HCT116 (cell line): ENCODE results near the gene KIAA1671. TPM values are rescaled to one million over a fixed set of nuclear protein-coding genes. Genes with fewer than 3 reads are reported as not detected.

Experiments used
- ATAC-seq: fragments of 200-7000 bp; cut with Tn5 transposase; 2 replicates; pipeline ENCODE4 v1.9.1; 2020; ENCODE audit warnings: mild to moderate bottlenecking, moderate library complexity
- BruUV-seq: library from RNA; stranded (reverse); fragments of 400-500 nt; replicated peaks from 2 replicates; lab custom pipeline; 2021; lab: Mats Ljungman, UMichigan
- CTCF ChIA-PET: fragments of 300-600 bp; sonication (Branson Sonifier 250); formaldehyde crosslinking; loops from one replicate; lab custom pipeline; 2021; ENCODE audit warnings: antibody characterized with exemption; lab: Charles Lee
- POLR2A ChIA-PET: fragments of 300-600, 350-600 bp; sonication (Branson Sonifier 250); formaldehyde crosslinking; loops from one replicate; lab custom pipeline; 2021; ENCODE audit warnings: antibody characterized with exemption; lab: Charles Lee
- RAD21 ChIA-PET, 2 experiments: fragments of 300-600 bp; sonication (Branson Sonifier 250); formaldehyde crosslinking; loops; one replicate each; lab custom pipeline; 2023; ENCODE audit warnings: low total read pairs in 2 of 2; ENCODE audit not compliant: uncharacterized antibody in 2 of 2, unreplicated experiment in 2 of 2, low non-redundant PET in 1 of 2; lab: Charles Lee
- DNase-seq: peaks from one replicate; pipeline ENCODE4 v3.0.0-alpha.2; 2010; ENCODE audit warnings: low read depth, low spot score
- H2AFZ ChIP-seq: fragments of 200-600 bp; shearing (Covaris generic), sonication (generic); 2 replicates; pipeline ENCODE4 v1.6.1; 2017; ENCODE audit warnings: low read depth, mixed run types, mixed read lengths, antibody characterized with exemption, low read length; ENCODE audit not compliant: poor library complexity, severe bottlenecking
- H3K27ac ChIP-seq: 2 replicates; pipeline ENCODE4 v1.5.1; 2012; ENCODE audit warnings: low read depth, low read length
- H3K27me3 ChIP-seq: fragments of 200-600 bp; sonication (generic); 2 replicates; pipeline ENCODE4 v1.6.1; 2016; ENCODE audit warnings: mixed run types, low read length, mixed read lengths; ENCODE audit not compliant: insufficient read depth
- H3K36me3 ChIP-seq, 2 experiments: fragments of 200-500 bp in 1 of 2; fragments of 200-600 bp in 1 of 2; sonication (Bioruptor generic) in 1 of 2; sonication (generic) in 1 of 2; 2 replicates each; pipeline versions ENCODE4 v1.5.1 to v1.6.1; 2014 to 2016; ENCODE audit warnings: low read length in 2 of 2, inconsistent platforms in 1 of 2, mixed read lengths in 1 of 2, mixed run types in 1 of 2; ENCODE audit not compliant: insufficient read depth in 2 of 2, control insufficient read depth in 1 of 2
- H3K4me1 ChIP-seq, 2 experiments: fragments of 200-600 bp in 1 of 2; sonication (generic) in 1 of 2; 2 replicates each; pipeline versions ENCODE4 v1.5.1 to v1.6.1; 2012 to 2017; ENCODE audit warnings: low read length in 2 of 2, inconsistent platforms in 1 of 2, mild to moderate bottlenecking in 1 of 2, mixed read lengths in 1 of 2, mixed run types in 1 of 2, moderate library complexity in 1 of 2; ENCODE audit not compliant: insufficient read depth in 2 of 2, control insufficient read depth in 1 of 2
- H3K4me2 ChIP-seq: fragments of 200-600 bp; sonication (generic); 2 replicates; pipeline ENCODE4 v1.6.1; 2017; ENCODE audit warnings: mixed run types, low read length, mixed read lengths
- H3K4me3 ChIP-seq, 2 experiments: fragments of 200-600 bp in 1 of 2; sonication (generic) in 1 of 2; replicated peaks in 1 of 2; 2 replicates each; pipeline ENCODE4 v1.5.1; 2011 to 2016; ENCODE audit warnings: low read length in 2 of 2, control low read depth in 1 of 2, low read depth in 1 of 2, mild to moderate bottlenecking in 1 of 2, mixed read lengths in 1 of 2, mixed run types in 1 of 2
- H3K79me2 ChIP-seq: fragments of 200-600 bp; sonication (generic); 2 replicates; pipeline ENCODE4 v1.6.1; 2017; ENCODE audit warnings: mild to moderate bottlenecking, mixed run types, low read length, moderate library complexity, mixed read lengths; ENCODE audit not compliant: insufficient read depth
- H3K9ac ChIP-seq: fragments of 200-600 bp; sonication (generic); 2 replicates; pipeline ENCODE4 v1.6.1; 2016; ENCODE audit warnings: low read length, mixed read lengths
- H3K9me2 ChIP-seq: fragments of 200-600 bp; sonication (generic), shearing (Covaris generic); 2 replicates; pipeline ENCODE4 v1.6.1; 2017; ENCODE audit warnings: mixed run types, mild to moderate bottlenecking, moderate library complexity; ENCODE audit not compliant: insufficient read depth
- H3K9me3 ChIP-seq, 2 experiments: fragments of 200-500 bp in 1 of 2; fragments of 200-600 bp in 1 of 2; sonication (Bioruptor generic) in 1 of 2; sonication (generic) in 1 of 2; 2 replicates each; pipeline ENCODE4 v1.6.1; 2014 to 2017; ENCODE audit warnings: low read length in 2 of 2, mixed read lengths in 2 of 2, inconsistent platforms in 1 of 2, low read depth in 1 of 2, mild to moderate bottlenecking in 1 of 2, mixed run types in 1 of 2, moderate library complexity in 1 of 2; ENCODE audit not compliant: control insufficient read depth in 1 of 2, insufficient read depth in 1 of 2
- H4K20me1 ChIP-seq: fragments of 200-600 bp; sonication (generic), shearing (Covaris generic); 2 replicates; pipeline ENCODE4 v1.6.1; 2017; ENCODE audit warnings: mixed run types, mild to moderate bottlenecking, moderate library complexity; ENCODE audit not compliant: insufficient read depth
- EGR1 ChIP-seq: IDR thresholded peaks from 2 replicates; pipeline ENCODE4 v1.6.1; 2012; ENCODE audit warnings: low read depth
- EZH2phosphoT487 ChIP-seq: fragments of 200-600 bp; IDR thresholded peaks from 2 replicates; pipeline ENCODE4 v1.6.1; 2018; ENCODE audit warnings: antibody characterized with exemption, borderline replicate concordance
- FOSL1 ChIP-seq: IDR thresholded peaks from 2 replicates; pipeline ENCODE4 v1.6.1; 2012; ENCODE audit warnings: low read depth
- SIN3A ChIP-seq: IDR thresholded peaks from 2 replicates; pipeline ENCODE4 v1.6.1; 2012; ENCODE audit warnings: low read depth
- TCF7L2 ChIP-seq: IDR thresholded peaks from 2 replicates; pipeline ENCODE4 v1.7.0; 2011; ENCODE audit warnings: borderline replicate concordance, inconsistent platforms; ENCODE audit not compliant: insufficient read depth, insufficient read length; ENCODE audit errors: extremely low read depth
- ZFX ChIP-seq: fragments of 450-650 bp; IDR thresholded peaks from 2 replicates; pipeline ENCODE4 v1.6.1; 2017
- intact Hi-C: fragments of 100-400 bp; cut with micrococcal nuclease; formaldehyde crosslinking; loops from 2 replicates; pipeline ENCODE4 v1.10.0; 2022
- total RNA-seq: library from RNA; stranded (reverse); gene quantifications from one replicate; pipeline ENCODE4 v1.2.1, GENCODE V29; 2021; ENCODE audit not compliant: unreplicated experiment
- TF ChIP-seq, protein P1 (sequence below): IDR thresholded peaks from 2 replicates; pipeline ENCODE4 v1.6.1; 2011; ENCODE audit warnings: mild to moderate bottlenecking, low read length, moderate library complexity; ENCODE audit not compliant: insufficient replicate concordance; ENCODE audit errors: extremely low read depth

The KIAA1671 gene
- total RNA-seq, 1 experiment from 2014 or later = 36.8 TPM

DNA sequence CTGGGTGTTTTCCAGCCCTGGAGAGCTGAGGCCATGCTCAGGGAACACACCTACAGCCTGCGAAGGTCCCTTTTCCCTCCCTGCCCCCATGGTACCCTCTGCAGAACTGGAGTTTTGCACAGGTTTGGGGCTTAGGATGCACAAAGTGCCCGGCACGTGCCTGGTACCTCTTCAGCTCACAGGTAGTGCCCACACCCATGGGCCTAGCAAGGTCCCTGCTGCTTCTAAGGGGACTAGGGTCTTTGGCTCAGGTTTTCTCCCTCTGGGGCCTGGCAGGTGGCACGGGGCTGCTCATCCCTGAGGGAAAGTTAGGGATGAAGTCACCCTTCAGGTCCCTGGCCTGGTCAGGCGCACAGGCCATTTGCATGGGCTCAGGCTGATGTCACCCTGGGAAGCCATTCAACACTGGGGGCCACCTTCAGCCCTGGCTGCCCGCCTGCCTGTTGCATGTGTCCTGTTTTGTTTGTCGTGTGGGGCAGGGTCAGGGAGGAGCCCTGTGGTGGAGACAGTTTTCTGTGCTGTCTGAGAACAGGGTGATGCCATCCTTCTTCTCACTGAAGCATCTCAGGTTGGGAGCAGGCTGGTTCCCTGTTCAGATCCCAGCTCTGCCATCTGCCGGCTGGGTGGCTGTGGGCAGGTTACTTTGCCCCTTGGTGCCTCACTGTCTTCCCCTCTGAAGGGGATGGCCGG is 178.8 kb downstream of the KIAA1671 start:
- no peak overlapping the region for H2AFZ ChIP-seq
- no peak overlapping the region for H3K4me2 ChIP-seq
- no peaks in the 10 kb centered on the region for H3K36me3 ChIP-seq
- ATAC-seq (no peak), DNase-seq (no peak)
- H3K9me2 ChIP-seq = no peaks in the 10 kb centered on the region
- BruUV-seq = no TSS peak
- intact Hi-C loops = no loop called here
- 0 out of 2 replicates have a peak, but pooled peaks cover 2% of the 10 kb centered on the region for H3K79me2 ChIP-seq
- no peak overlapping the region for H3K4me3 ChIP-seq
- POLR2A ChIA-PET = interaction anchor here (0.6 kb wide), 1 partner anchor 297 kb away, joined by 3 read pairs; no protein-coding TSS in a partner anchor
- no peaks in the 10 kb centered on the region for H4K20me1 ChIP-seq
- H3K4me1 ChIP-seq = no peaks in the 10 kb centered on the region
- H3K27me3 ChIP-seq = no peaks in the 10 kb centered on the region
- no peak overlapping the region for H3K9ac ChIP-seq
- RAD21 ChIA-PET = interaction anchor here in 1 of 2 experiments (0.6 kb wide), 1 partner anchor 14 kb away, joined by 3 read pairs; no protein-coding TSS in a partner anchor
- no peak overlapping the region for H3K27ac ChIP-seq
- CTCF ChIA-PET = no interaction called here
- TF ChIP-seq ZFX (no peak), TCF7L2 (no peak), EGR1 (no peak)
- TF ChIP-seq, protein P1, sequence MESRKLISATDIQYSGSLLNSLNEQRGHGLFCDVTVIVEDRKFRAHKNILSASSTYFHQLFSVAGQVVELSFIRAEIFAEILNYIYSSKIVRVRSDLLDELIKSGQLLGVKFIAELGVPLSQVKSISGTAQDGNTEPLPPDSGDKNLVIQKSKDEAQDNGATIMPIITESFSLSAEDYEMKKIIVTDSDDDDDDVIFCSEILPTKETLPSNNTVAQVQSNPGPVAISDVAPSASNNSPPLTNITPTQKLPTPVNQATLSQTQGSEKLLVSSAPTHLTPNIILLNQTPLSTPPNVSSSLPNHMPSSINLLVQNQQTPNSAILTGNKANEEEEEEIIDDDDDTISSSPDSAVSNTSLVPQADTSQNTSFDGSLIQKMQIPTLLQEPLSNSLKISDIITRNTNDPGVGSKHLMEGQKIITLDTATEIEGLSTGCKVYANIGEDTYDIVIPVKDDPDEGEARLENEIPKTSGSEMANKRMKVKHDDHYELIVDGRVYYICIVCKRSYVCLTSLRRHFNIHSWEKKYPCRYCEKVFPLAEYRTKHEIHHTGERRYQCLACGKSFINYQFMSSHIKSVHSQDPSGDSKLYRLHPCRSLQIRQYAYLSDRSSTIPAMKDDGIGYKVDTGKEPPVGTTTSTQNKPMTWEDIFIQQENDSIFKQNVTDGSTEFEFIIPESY = no peak
- H3K9me3 ChIP-seq = no peaks in the 10 kb centered on the region

DNA sequence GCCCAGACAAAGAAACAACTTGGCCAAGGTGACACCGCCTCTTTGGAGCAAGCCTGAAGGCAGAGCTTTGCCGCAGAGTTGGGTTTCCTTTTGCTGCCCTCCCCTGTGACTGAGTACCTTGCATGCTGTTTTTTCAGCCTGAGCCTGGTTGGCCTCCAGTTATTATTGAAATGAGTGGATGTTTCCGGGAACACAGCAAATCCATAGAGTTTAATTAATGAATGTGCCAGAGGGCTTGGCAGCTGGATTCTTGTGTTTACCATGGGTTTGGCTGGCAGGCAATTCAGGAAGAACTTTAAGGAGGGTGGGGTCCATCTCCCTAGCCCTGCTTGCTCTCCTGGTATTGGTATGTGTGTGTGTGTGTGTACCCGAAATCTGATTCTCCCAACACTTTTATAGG is 181.5 kb downstream of the KIAA1671 start:
- no peak overlapping the region for H3K27ac ChIP-seq

More for the DNA sequence above, 181.5 kb downstream of the KIAA1671 start:
- CTCF ChIA-PET = no interaction called here
- BruUV-seq = no TSS peak
- Histone ChIP-seq H2AFZ (no peak overlapping the region), H3K9me3 (peaks cover 0 to 11% of the 10 kb centered on the region in 2 experiments; a peak in 1 of 4 replicates), H3K4me3 (no peak overlapping the region), H3K4me2 (no peak overlapping the region), H3K79me2 (no peaks in the 10 kb centered on the region), H3K9me2 (no peaks in the 10 kb centered on the region), H3K27me3 (no peaks in the 10 kb centered on the region), H3K4me1 (no peaks in the 10 kb centered on the region), H4K20me1 (no peaks in the 10 kb centered on the region), H3K9ac (no peak overlapping the region), H3K36me3 (no peaks in the 10 kb centered on the region)
- RAD21 ChIA-PET = no interaction called here
- intact Hi-C loops = loop anchor here (1.0 kb wide), 1 partner anchor 12 kb away; no protein-coding TSS in a partner anchor
- no peak for TF ChIP-seq ZFX
- no peak for TF ChIP-seq FOSL1
- TF ChIP-seq SIN3A = no peak
- TF ChIP-seq EZH2phosphoT487 = no peak
- ATAC-seq (no peak), DNase-seq (no peak)
- POLR2A ChIA-PET = no interaction called here
